HG03066 (cell line): Measurements from ENCODE around the gene PRKCZ.

ENCODE experiments used
- ATAC-seq: cut with Tn5 transposase; IDR thresholded peaks from one replicate; pipeline ENCODE4 v1.9.1; 2021; ENCODE audit warnings: low read depth; ENCODE audit not compliant: unreplicated experiment

Gene PRKCZ

GRCh38 chr1:2201062-2201461 is 150.9 kb downstream of the PRKCZ start:
- no peak for ATAC-seq

GRCh38 chr1:2202008-2202575 is 151.9 kb downstream of the PRKCZ start:
- ATAC-seq: no peak

- ATAC-seq: no peak
Measured at GRCh38 chr1:2202843-2203601, 152.8 kb downstream of the PRKCZ start.

GRCh38 chr1:2203671-2204414 is 153.6 kb downstream of the PRKCZ start:
- no peak for ATAC-seq

- peak; percentile 50 for ATAC-seq
Measured at GRCh38 chr1:2204415-2205190, 154.4 kb downstream of the PRKCZ start.

GRCh38 chr1:2205191-2205952 is 155.2 kb downstream of the PRKCZ start:
- peak; percentile 55 for ATAC-seq

GRCh38 chr1:2206813-2207487 is 156.7 kb downstream of the PRKCZ start:
- ATAC-seq: no peak

- no peak for ATAC-seq
Measured at GRCh38 chr1:2208309-2209239, 158.4 kb downstream of the PRKCZ start.

GRCh38 chr1:2209400-2210083 is 159.3 kb downstream of the PRKCZ start:
- no peak for ATAC-seq

GRCh38 chr1:2210084-2210653 is 160.0 kb downstream of the PRKCZ start:
- no peak for ATAC-seq

GRCh38 chr1:2210786-2211185 is 160.6 kb downstream of the PRKCZ start:
- no peak for ATAC-seq

GRCh38 chr1:2212274-2212531 is 162.0 kb downstream of the PRKCZ start:
- ATAC-seq: no peak

GRCh38 chr1:2212532-2213491 is 162.6 kb downstream of the PRKCZ start:
- no peak for ATAC-seq

- ATAC-seq: no peak
Measured at GRCh38 chr1:2213576-2214505, 163.6 kb downstream of the PRKCZ start.

- no peak for ATAC-seq
Measured at GRCh38 chr1:2214541-2215241, 164.5 kb downstream of the PRKCZ start.
